Astrocyte (in vitro differentiated cells and primary cell): ENCODE measurements around the gene ARF1.

Source experiments
- CTCF ChIP-seq: IDR thresholded peaks from 2 replicates; pipeline ENCODE4 v1.5.1; 2011; ENCODE audit warnings: low read depth, mild to moderate bottlenecking, inconsistent platforms, low read length, moderate library complexity; ENCODE audit not compliant: insufficient read depth
- EZH2 ChIP-seq: IDR thresholded peaks from 2 replicates; pipeline ENCODE4 v1.6.1; 2012; ENCODE audit warnings: mild to moderate bottlenecking, low read length, inconsistent platforms; ENCODE audit not compliant: insufficient read depth

- TF ChIP-seq EZH2 (no peak), CTCF (no peak)
Measured at GRCh38 chr1:228093050-228093906, 10.8 kb downstream of the ARF1 start.
